GM12874 (cell line): ENCODE measurements around the gene VWA8.

Source experiments
- TF ChIP-seq, protein P1 (sequence below): IDR thresholded peaks from 2 replicates; pipeline ENCODE4 v1.5.1; 2011; ENCODE audit warnings: low read depth, mild to moderate bottlenecking, control low read depth, low read length, moderate library complexity; ENCODE audit not compliant: insufficient read depth

Gene VWA8

DNA sequence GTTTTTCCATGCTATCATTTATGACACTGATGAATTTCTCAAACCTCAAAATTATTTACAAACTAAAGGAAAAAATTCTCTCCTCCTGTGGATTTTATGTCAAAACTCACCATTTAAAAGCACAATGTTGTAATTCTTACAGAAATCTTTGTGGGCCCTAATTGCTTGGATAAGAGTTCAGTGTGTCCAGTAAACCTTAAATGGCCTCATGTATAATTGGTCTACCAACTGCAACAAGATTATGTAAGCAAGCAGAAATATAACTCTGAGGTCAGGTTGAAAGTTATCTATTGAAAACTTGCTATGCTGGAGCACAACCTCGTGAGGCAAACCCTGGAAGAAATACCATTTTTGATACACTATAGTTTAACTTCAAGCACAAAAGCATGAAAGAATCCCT lies 22.0 kb downstream of the VWA8 start:
- TF ChIP-seq, protein P1, sequence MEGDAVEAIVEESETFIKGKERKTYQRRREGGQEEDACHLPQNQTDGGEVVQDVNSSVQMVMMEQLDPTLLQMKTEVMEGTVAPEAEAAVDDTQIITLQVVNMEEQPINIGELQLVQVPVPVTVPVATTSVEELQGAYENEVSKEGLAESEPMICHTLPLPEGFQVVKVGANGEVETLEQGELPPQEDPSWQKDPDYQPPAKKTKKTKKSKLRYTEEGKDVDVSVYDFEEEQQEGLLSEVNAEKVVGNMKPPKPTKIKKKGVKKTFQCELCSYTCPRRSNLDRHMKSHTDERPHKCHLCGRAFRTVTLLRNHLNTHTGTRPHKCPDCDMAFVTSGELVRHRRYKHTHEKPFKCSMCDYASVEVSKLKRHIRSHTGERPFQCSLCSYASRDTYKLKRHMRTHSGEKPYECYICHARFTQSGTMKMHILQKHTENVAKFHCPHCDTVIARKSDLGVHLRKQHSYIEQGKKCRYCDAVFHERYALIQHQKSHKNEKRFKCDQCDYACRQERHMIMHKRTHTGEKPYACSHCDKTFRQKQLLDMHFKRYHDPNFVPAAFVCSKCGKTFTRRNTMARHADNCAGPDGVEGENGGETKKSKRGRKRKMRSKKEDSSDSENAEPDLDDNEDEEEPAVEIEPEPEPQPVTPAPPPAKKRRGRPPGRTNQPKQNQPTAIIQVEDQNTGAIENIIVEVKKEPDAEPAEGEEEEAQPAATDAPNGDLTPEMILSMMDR, result no peak

DNA sequence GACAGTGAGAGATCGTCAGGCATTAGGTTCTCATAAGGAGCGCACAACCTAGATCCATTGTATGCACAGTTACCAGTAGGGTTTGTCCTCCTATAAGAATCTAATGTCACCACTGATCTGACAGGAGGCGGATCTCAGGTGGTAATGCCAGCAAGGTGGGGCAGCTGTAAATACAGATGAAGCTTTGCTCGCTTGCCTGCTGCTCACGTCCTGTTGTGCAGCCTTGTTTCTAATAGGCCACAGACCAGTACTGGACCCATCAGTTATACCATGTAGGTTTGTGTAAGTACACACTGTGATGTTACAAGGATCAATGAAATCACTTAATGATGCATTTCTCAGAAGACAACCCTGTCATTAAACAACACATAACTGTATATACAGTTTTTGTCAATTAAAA lies 23.5 kb downstream of the VWA8 start:
- TF ChIP-seq, protein P1, result no peak

DNA sequence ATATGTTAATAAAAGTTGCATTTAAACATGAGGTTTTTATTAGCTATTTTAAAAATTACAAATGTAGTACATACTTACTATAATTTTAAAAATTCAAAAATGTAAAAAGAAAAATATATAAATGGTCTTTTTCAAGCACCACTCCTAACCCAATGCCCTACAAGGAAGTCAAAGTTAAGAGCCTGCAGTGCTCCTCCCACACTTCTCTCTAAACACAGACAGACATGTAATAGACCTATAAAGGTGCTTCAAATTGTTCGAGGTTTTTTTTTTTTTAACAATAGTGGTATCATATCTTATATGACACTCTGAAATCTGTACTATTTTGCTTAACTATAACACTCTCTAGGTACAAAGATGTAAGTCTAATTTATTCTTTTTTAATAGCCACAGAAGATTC lies 25.4 kb downstream of the VWA8 start:
- TF ChIP-seq, protein P1, result no peak

DNA sequence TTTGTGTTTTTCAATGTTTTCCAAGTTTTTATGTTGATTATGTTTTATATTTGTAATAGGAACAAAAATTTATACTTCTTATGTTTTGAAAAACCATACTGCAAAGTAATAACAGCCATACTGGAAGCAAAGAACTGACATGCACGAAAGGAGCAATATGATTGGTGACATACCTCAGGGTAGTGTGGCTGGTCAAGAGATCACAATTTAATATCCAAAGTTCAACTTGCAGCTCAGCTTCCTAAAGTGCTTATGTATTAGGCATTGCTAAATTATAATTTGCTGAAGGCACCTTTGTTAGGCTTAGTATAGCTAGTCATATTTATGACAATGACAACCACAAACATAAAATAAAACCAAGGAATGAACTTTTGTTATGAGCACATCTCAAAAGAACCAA lies 25.9 kb downstream of the VWA8 start:
- TF ChIP-seq, protein P1, result no peak

DNA sequence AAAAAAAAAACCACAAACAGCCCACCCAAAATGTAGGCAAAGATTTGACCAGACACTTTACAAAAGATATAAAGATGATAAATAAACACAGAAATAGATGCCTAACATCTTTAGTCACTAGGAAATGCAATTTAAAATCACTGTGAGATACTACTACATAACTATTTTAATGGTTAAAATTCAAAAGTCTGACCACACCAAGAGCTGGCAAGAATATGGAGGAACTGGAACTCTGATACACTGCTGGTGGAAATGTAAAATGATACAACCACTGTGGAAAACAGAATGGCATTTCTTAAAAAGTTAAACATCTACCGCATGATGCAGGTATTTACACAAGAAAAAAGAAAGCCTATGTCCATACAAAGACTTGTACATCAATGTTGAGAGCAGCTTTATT lies 26.8 kb downstream of the VWA8 start:
- TF ChIP-seq, protein P1, result no peak

DNA sequence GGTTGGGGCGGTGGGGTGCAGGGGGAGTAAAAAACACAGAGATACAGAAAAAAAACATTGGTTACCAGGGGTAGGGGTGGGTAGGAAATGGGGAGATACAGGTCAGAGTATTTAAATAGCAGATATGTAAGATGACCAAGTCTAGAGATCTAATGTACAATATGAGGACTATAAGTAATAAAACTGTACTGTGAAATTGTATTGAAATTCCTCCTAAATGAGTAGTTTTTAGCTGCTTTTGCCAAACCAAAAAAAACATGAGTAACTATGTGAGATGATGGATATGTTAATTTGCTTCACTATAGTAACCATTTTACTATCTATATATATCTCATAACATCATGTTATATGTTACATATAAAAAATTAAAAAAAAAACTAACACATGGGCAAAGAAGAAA lies 29.6 kb downstream of the VWA8 start:
- TF ChIP-seq, protein P1, result no peak

DNA sequence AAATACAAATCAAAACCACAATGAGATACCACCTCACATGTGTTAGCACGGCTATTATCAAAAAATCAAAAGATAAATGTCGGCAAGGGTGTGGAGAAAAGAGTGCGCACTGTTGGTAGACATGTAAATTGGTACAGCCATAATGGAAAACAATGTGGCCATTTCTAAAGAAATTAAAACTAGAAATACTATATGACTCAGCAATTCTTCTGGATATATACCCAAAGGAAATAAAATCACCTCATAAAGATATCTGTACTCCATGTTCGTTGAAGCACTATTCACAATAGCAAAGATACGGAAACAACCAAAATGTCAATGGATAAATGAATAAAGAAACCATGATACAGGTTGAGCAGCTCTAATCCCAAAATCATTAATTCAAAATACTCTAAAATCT lies 30.8 kb downstream of the VWA8 start:
- TF ChIP-seq, protein P1, result no peak

DNA sequence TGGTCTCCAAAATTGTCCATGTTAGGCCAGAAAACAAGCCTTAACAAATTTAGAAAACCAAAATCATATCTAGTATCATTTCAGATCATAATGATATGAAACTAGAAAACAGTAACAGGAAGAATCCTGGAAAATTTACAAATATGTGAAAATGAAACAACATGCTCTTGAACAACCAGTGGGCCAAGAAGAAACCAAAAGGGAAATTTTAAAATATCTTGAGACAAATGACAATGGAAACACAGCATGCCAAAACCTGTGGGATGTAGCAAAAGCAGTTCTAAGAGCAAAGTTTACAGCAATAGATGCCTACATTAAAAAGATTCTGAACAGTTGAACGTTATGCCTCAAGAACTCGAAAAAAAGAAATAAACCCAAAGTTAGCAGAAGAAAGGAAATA lies 32.6 kb downstream of the VWA8 start:
- TF ChIP-seq, protein P1, result no peak
